Nephron (organoid): ENCODE data around the gene LSM14B.

Experiments used
- H3K27ac Mint-ChIP-seq, 3 experiments: 2 replicates each; pipeline ENCODE4 v1.8.0; 2020; ENCODE audit warnings: mixed read lengths in 3 of 3, mild to moderate bottlenecking in 2 of 3, moderate library complexity in 1 of 3
- H3K27me3 Mint-ChIP-seq: 2 replicates; pipeline ENCODE4 v1.8.0; 2021; ENCODE audit warnings: low read depth, mild to moderate bottlenecking, moderate library complexity, mixed read lengths
- H3K36me3 Mint-ChIP-seq: 2 replicates; pipeline ENCODE4 v1.8.0; 2020; ENCODE audit warnings: low read depth, mixed read lengths
- H3K4me1 Mint-ChIP-seq: 2 replicates; pipeline ENCODE4 v1.8.0; 2020; ENCODE audit warnings: mixed read lengths
- H3K4me3 Mint-ChIP-seq, 3 experiments: 2 replicates each; pipeline ENCODE4 v1.8.0; 2020; ENCODE audit warnings: mild to moderate bottlenecking in 3 of 3, mixed read lengths in 3 of 3, moderate library complexity in 2 of 3
- H3K9me3 Mint-ChIP-seq: 2 replicates; pipeline ENCODE4 v1.8.0; 2020; ENCODE audit warnings: mixed read lengths
- CTCF ChIP-seq, 3 experiments: fragments of 200-600 bp; sonication (generic); IDR thresholded peaks; one replicate each; pipeline ENCODE4 v1.5.0; 2021; ENCODE audit warnings: antibody characterized with exemption in 3 of 3; ENCODE audit not compliant: unreplicated experiment in 3 of 3

Gene LSM14B

GRCh38 chr20:62085206-62085605, 37.1 kb upstream of the LSM14B start:
- peaks cover 5% of the 10 kb centered on the region for H3K27me3 Mint-ChIP-seq
- no peaks in the 10 kb centered on the region for H3K36me3 Mint-ChIP-seq
- no peak overlapping the region for H3K27ac Mint-ChIP-seq
- TF ChIP-seq CTCF (IDR thresholded peaks at IDR 0.05; ENCODE audit: unreplicated experiment in 3 of 3): no peak
- peaks cover 5% of the 10 kb centered on the region for H3K4me1 Mint-ChIP-seq
- H3K9me3 Mint-ChIP-seq: peaks cover 11% of the 10 kb centered on the region
- no peak overlapping the region for H3K4me3 Mint-ChIP-seq

- TF ChIP-seq CTCF (IDR thresholded peaks at IDR 0.05; ENCODE audit: unreplicated experiment in 3 of 3): no peak
- H3K4me3 Mint-ChIP-seq: no peak overlapping the region
- H3K4me1 Mint-ChIP-seq: no peaks in the 10 kb centered on the region
- no peak overlapping the region for H3K27ac Mint-ChIP-seq
- no peaks in the 10 kb centered on the region for H3K36me3 Mint-ChIP-seq
- peaks cover 2% of the 10 kb centered on the region for H3K27me3 Mint-ChIP-seq
- no peaks in the 10 kb centered on the region for H3K9me3 Mint-ChIP-seq
These were observed 35.0 kb upstream of the LSM14B start for GRCh38 chr20:62087227-62087626.

- Mint-ChIP-seq H3K27me3 (peaks cover 6% of the 10 kb centered on the region), H3K4me1 (no peaks in the 10 kb centered on the region), H3K9me3 (no peaks in the 10 kb centered on the region), H3K4me3 (no peak overlapping the region), H3K36me3 (no peaks in the 10 kb centered on the region), H3K27ac (no peak overlapping the region)
- TF ChIP-seq CTCF (IDR thresholded peaks at IDR 0.05; ENCODE audit: unreplicated experiment in 3 of 3): no peak
These were observed 34.6 kb upstream of the LSM14B start for GRCh38 chr20:62087632-62088031.

- no peak for TF ChIP-seq CTCF (IDR thresholded peaks at IDR 0.05; ENCODE audit: unreplicated experiment in 3 of 3)
- Mint-ChIP-seq H3K36me3 (no peaks in the 10 kb centered on the region), H3K27me3 (peaks cover 6% of the 10 kb centered on the region), H3K9me3 (no peaks in the 10 kb centered on the region), H3K4me3 (no peak overlapping the region), H3K27ac (no peak overlapping the region), H3K4me1 (no peaks in the 10 kb centered on the region)
These were observed 33.8 kb upstream of the LSM14B start for GRCh38 chr20:62088258-62089127.

GRCh38 chr20:62089393-62089792, 32.9 kb upstream of the LSM14B start:
- H3K36me3 Mint-ChIP-seq: no peaks in the 10 kb centered on the region
- no peak for TF ChIP-seq CTCF (IDR thresholded peaks at IDR 0.05; ENCODE audit: unreplicated experiment in 3 of 3)
- no peak overlapping the region for H3K27ac Mint-ChIP-seq
- no peaks in the 10 kb centered on the region for H3K9me3 Mint-ChIP-seq
- H3K27me3 Mint-ChIP-seq: peaks cover 6% of the 10 kb centered on the region
- no peaks in the 10 kb centered on the region for H3K4me1 Mint-ChIP-seq
- H3K4me3 Mint-ChIP-seq: no peak overlapping the region
